ENCODE data around the gene AGPS. TPM values are rescaled to one million over a fixed set of nuclear protein-coding genes. Genes with fewer than 3 reads are reported as not detected.

AGPS gene
- total RNA-seq, 1 experiment from 2014 or later, result 60.9 TPM

GRCh38 chr2:177592945-177593344 lies 200.4 kb downstream of the AGPS start:
- H2BK20ac ChIP-seq (ENCODE audit: low read depth, low read length, poor library complexity, severe bottlenecking), result no peak overlapping the region
- no peak overlapping the region for H2BK5ac ChIP-seq (ENCODE audit: insufficient read length, low read length)
- H3K23me2 ChIP-seq (ENCODE audit: insufficient read length, low read depth, low read length, poor library complexity, severe bottlenecking), result no peaks in the 10 kb centered on the region
- H3K4me1 ChIP-seq (ENCODE audit: insufficient read depth, low read length), result peaks cover 2% of the 10 kb centered on the region; the same call in 1 of the 2 replicates
- H3K56ac ChIP-seq (ENCODE audit: insufficient read length, low read depth, low read length), result no peak overlapping the region
- no peaks in the 10 kb centered on the region for H3K9me3 ChIP-seq (ENCODE audit: control insufficient read depth, low read depth, low read length)
- no peak overlapping the region for H3K27ac ChIP-seq (ENCODE audit: insufficient read length, low read depth, low read length)
- no peak overlapping the region for H3K4ac ChIP-seq (ENCODE audit: low read depth, low read length)
- no peak overlapping the region for H2BK15ac ChIP-seq (ENCODE audit: low read depth, low read length)
- DNase-seq, result no peak
- TF ChIP-seq CTCF (conservative IDR thresholded peaks at IDR 0.05), result no peak
- no peak overlapping the region for H3K9ac ChIP-seq (ENCODE audit: extremely low read depth, insufficient read length, low read length)
- no peak overlapping the region for H2AK5ac ChIP-seq (ENCODE audit: insufficient read length, low read length)
- H3K27me3 ChIP-seq (ENCODE audit: insufficient read depth, low read length), result no peaks in the 10 kb centered on the region
- no peak overlapping the region for H2BK12ac ChIP-seq (ENCODE audit: insufficient read length, low read depth, low read length)
- no peaks in the 10 kb centered on the region for H4K20me1 ChIP-seq (ENCODE audit: control insufficient read depth, insufficient read depth, insufficient read length)
- Mint-ChIP-seq H3K27ac (no peak overlapping the region), H3K36me3 (ENCODE audit: insufficient read depth in 1 of 3, low read depth in 3 of 3) (no peaks in the 10 kb centered on the region), H3K4me1 (peaks cover 16 to 20% of the 10 kb centered on the region in 2 experiments), H3K4me3 (no peak overlapping the region), H3K27me3 (ENCODE audit: low read depth) (peaks cover 2% of the 10 kb centered on the region; the same call in 1 of the 2 replicates), H3K9me3 (no peaks in the 10 kb centered on the region)
- no peak overlapping the region for H4K8ac ChIP-seq (replicated peaks; ENCODE audit: insufficient read length, low read depth, low read length)
- H3K79me2 ChIP-seq (ENCODE audit: insufficient read depth, low read length), result no peaks in the 10 kb centered on the region
- H3K14ac ChIP-seq (ENCODE audit: insufficient read depth, low read length), result no peak overlapping the region
- no peak overlapping the region for H2AFZ ChIP-seq (ENCODE audit: low read length)
- no peak overlapping the region for H3T11ph ChIP-seq (ENCODE audit: low read length)
- no peaks in the 10 kb centered on the region for H3K79me1 ChIP-seq (ENCODE audit: insufficient read depth, low read depth, low read length, poor library complexity, severe bottlenecking)
- H4K91ac ChIP-seq (ENCODE audit: insufficient read length, low read depth, low read length), result no peak overlapping the region
- no peak overlapping the region for H3K18ac ChIP-seq (ENCODE audit: insufficient read length, low read depth, low read length)
- H4K5ac ChIP-seq (ENCODE audit: insufficient read length, low read depth, low read length), result no peak overlapping the region
- no peak overlapping the region for H2BK120ac ChIP-seq (ENCODE audit: low read depth, low read length, poor library complexity, severe bottlenecking)
- H3K23ac ChIP-seq (ENCODE audit: insufficient read length, low read depth, low read length), result no peak overlapping the region
- H3K4me2 ChIP-seq (ENCODE audit: insufficient read depth, insufficient read length, low read length), result no peak overlapping the region
